Measurements from ENCODE around the gene WSCD1. TPM values are rescaled to one million over a fixed set of nuclear protein-coding genes. Genes with fewer than 3 reads are reported as not detected.
A peak's percentile ranks its signal among the peaks of the same experiment; 100 is the strongest.

The WSCD1 gene
- 11.4 TPM for total RNA-seq

DNA sequence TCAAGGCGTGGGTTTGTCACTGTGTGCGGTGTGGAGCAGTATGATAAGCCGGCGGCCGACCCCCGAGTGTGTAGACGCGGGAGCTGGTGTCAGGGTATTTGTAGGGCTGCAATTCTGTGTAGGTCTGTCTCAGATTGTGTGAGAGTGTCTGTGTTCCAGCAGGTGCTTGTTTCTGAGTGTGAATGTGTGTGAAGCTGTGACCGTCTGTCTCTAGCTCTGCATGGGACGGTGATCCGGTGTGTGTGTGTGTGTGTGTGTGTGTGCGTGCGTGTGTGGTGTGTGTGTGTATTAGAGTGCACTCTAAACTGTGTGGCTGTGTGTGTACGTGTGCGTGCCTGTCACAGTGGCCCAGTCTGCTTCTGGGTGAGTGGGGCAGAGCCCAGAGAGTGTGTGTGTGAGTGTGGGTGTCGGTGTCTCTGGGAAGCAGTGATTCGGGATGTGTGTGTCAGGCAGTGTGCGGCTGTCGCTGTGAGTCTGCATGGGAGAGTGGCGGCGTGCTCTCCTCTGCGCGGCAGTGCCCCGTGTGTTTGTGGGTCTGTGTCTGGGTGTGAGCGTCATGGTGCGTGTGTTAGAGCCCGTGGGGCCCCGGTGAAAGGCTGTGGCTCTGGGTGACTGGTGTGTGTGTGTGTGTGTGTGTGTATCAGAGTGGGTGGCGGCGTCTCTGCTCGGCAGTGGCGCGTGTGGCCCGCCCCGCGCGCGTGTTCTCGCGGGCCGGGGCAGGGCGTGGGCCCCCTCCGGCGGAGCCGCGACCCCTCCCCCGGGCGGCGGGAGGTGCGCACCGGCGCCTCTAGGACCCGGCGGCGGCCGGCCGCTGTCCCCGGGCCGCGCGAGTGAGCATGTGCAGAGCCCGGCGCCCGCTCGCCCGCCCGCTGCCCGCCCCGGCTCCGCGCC lies at the start of gene WSCD1:
Gene WSCD1 (plus strand): TSS at position 841 of the 891 bp plus-strand sequence. CDS start 10,280 bp downstream, outside the sequence.
- peak within 1 kb of the TSS; percentile 60 to 92 for H3K4me3 ChIP-seq
- TF ChIP-seq CTCF (IDR thresholded peaks at IDR 0.05): no peak
- no peak for DNase-seq (ENCODE audit: low spot score in 2 of 2)
- no peaks in the 10 kb centered on the region for H3K36me3 ChIP-seq
- intact Hi-C loops (cut with DNase I): no loop called here
- no peaks in the 10 kb centered on the region for H3K27me3 ChIP-seq
- no peaks in the 10 kb centered on the region for H3K4me1 ChIP-seq
- no peak within 1 kb of the TSS for H3K27ac ChIP-seq
- H3K9me3 ChIP-seq: no peaks in the 10 kb centered on the region

GRCh38 chr17:6021011-6021400 lies 49.2 kb upstream of the WSCD1 start:
- DNase-seq (ENCODE audit: low spot score in 2 of 2): no peak
- no peak overlapping the region for H3K4me3 ChIP-seq
- no peaks in the 10 kb centered on the region for H3K36me3 ChIP-seq
- intact Hi-C loops (cut with DNase I): no loop called here
- no peak for TF ChIP-seq CTCF (IDR thresholded peaks at IDR 0.05)
- H3K9me3 ChIP-seq: no peaks in the 10 kb centered on the region
- no peaks in the 10 kb centered on the region for H3K4me1 ChIP-seq
- no peaks in the 10 kb centered on the region for H3K27me3 ChIP-seq
- no peak overlapping the region for H3K27ac ChIP-seq

DNA sequence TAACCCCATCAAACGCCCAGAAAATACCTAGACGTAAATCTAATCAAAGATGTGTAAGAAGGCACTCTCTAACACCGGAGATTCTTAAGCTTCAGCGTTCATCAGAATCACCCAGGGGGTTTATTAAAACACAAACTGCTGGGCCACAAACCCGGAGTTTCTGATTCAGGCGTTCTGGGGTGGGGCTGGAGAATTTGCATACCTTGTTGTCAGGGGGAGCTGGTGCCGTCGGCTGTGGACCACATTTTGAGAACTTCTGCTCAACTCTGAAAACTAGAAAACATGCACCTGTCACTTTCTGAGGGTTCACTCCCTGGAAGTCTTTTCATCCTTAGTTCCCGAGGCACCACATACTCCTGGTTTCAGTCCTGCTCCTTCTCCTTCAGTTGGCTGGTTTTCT lies 48.6 kb upstream of the WSCD1 start:
- no peak for DNase-seq (ENCODE audit: low spot score in 2 of 2)
- Histone ChIP-seq H3K27me3 (no peaks in the 10 kb centered on the region), H3K27ac (no peak overlapping the region), H3K9me3 (no peaks in the 10 kb centered on the region), H3K36me3 (no peaks in the 10 kb centered on the region), H3K4me1 (no peaks in the 10 kb centered on the region), H3K4me3 (no peak overlapping the region)
- intact Hi-C loops (cut with DNase I): no loop called here
- TF ChIP-seq CTCF (IDR thresholded peaks at IDR 0.05): no peak

- H3K27ac ChIP-seq: peak overlapping the region in 1 of 2 donors; percentile 74
- H3K9me3 ChIP-seq: no peaks in the 10 kb centered on the region
- no peaks in the 10 kb centered on the region for H3K27me3 ChIP-seq
- no peaks in the 10 kb centered on the region for H3K4me1 ChIP-seq
- H3K36me3 ChIP-seq: no peaks in the 10 kb centered on the region
- intact Hi-C loops (cut with DNase I): no loop called here
- TF ChIP-seq CTCF (IDR thresholded peaks at IDR 0.05): no peak
- DNase-seq (ENCODE audit: low spot score in 2 of 2): no peak
- H3K4me3 ChIP-seq: no peak overlapping the region
Measured at GRCh38 chr17:6023036-6023831, 46.9 kb upstream of the WSCD1 start.

- Histone ChIP-seq H3K4me3 (no peak overlapping the region), H3K4me1 (no peaks in the 10 kb centered on the region), H3K9me3 (no peaks in the 10 kb centered on the region), H3K27ac (peak overlapping the region in 1 of 2 donors; percentile 74), H3K36me3 (no peaks in the 10 kb centered on the region), H3K27me3 (no peaks in the 10 kb centered on the region)
- intact Hi-C loops (cut with DNase I): no loop called here
- no peak for TF ChIP-seq CTCF (IDR thresholded peaks at IDR 0.05)
- DNase-seq (ENCODE audit: low spot score in 2 of 2): no peak
Measured at GRCh38 chr17:6024576-6024975, 45.6 kb upstream of the WSCD1 start.
